IMR-90 (cell line): ENCODE data around the gene MRPL23. TPM values are rescaled to one million over a fixed set of nuclear protein-coding genes. Genes with fewer than 3 reads are reported as not detected.

Experiments
- ATAC-seq: fragments of 200-7000 bp; cut with Tn5 transposase; 2 replicates; pipeline ENCODE4 v1.9.1; 2020; ENCODE audit warnings: low read depth, mild to moderate bottlenecking, moderate library complexity
- BruUV-seq: library from RNA; stranded (reverse); fragments of 400-500 nt; replicated peaks from 2 replicates; lab custom pipeline; 2021; lab: Mats Ljungman, UMichigan
- CTCF ChIA-PET: fragments of 300-600 bp; formaldehyde crosslinking; extraction: SDS; loops from one replicate; lab custom pipeline; 2021; ENCODE audit warnings: antibody characterized with exemption; lab: Yijun Ruan, JAX
- POLR2A ChIA-PET: fragments of 300-600 bp; sonication (Branson Sonifier 250); formaldehyde crosslinking; loops from one replicate; lab custom pipeline; 2022; ENCODE audit warnings: antibody characterized with exemption; ENCODE audit not compliant: unreplicated experiment; lab: Charles Lee
- DNase-seq: peaks from one replicate; pipeline ENCODE4 v3.0.0; 2013
- H2AFZ ChIP-seq: replicated peaks from 2 replicates; pipeline ENCODE3; 2013; ENCODE audit warnings: low read length, mild to moderate bottlenecking; ENCODE audit not compliant: poor library complexity
- H2AK5ac ChIP-seq: 2 replicates; pipeline ENCODE4 v1.6.1; 2013; ENCODE audit warnings: low read depth, low read length, inconsistent platforms
- H2AK9ac ChIP-seq: replicated peaks from 2 replicates; pipeline ENCODE3; 2013; ENCODE audit warnings: mild to moderate bottlenecking, low read depth, low read length, moderate library complexity; ENCODE audit not compliant: poor library complexity
- H2BK120ac ChIP-seq: 2 replicates; pipeline ENCODE4 v1.6.1; 2013; ENCODE audit warnings: low read depth, low read length, inconsistent platforms
- H2BK15ac ChIP-seq: 3 replicates; pipeline ENCODE4 v1.6.1; 2013; ENCODE audit warnings: low read depth, low read length, inconsistent platforms
- H2BK20ac ChIP-seq: 2 replicates; pipeline ENCODE4 v1.6.1; 2013; ENCODE audit warnings: low read depth, mild to moderate bottlenecking, inconsistent platforms, low read length, moderate library complexity
- H2BK5ac ChIP-seq: 2 replicates; pipeline ENCODE4 v1.6.1; 2013; ENCODE audit warnings: mild to moderate bottlenecking, low read depth, low read length, inconsistent platforms; ENCODE audit not compliant: poor library complexity, severe bottlenecking
- H3K14ac ChIP-seq: replicated peaks from 2 replicates; pipeline ENCODE4 v1.6.1; 2013; ENCODE audit warnings: low read depth, low read length, inconsistent platforms
- H3K18ac ChIP-seq: 2 replicates; pipeline ENCODE4 v1.6.1; 2013; ENCODE audit warnings: low read depth, low read length, control low read depth
- H3K23ac ChIP-seq: 2 replicates; pipeline ENCODE4 v1.6.1; 2013; ENCODE audit warnings: low read depth, low read length, inconsistent platforms
- H3K27ac ChIP-seq: 2 replicates; pipeline ENCODE4 v1.5.1; 2013; ENCODE audit warnings: mild to moderate bottlenecking, control low read depth, low read length; ENCODE audit not compliant: insufficient read depth
- H3K27me3 ChIP-seq: 2 replicates; pipeline ENCODE4 v1.6.1; 2013; ENCODE audit warnings: low read length; ENCODE audit not compliant: control insufficient read depth, insufficient read depth
- H3K36me3 ChIP-seq: 2 replicates; pipeline ENCODE4 v1.6.1; 2013; ENCODE audit warnings: low read length, mixed read lengths; ENCODE audit not compliant: control insufficient read depth, insufficient read depth
- H3K4ac ChIP-seq: 2 replicates; pipeline ENCODE4 v1.6.1; 2013; ENCODE audit warnings: low read depth, low read length, inconsistent platforms
- H3K4me1 ChIP-seq: 2 replicates; pipeline ENCODE4 v1.6.1; 2013; ENCODE audit warnings: low read length, mixed read lengths; ENCODE audit not compliant: control insufficient read depth, insufficient read depth
- H3K4me2 ChIP-seq: 2 replicates; pipeline ENCODE4 v1.6.1; 2013; ENCODE audit warnings: low read depth, mild to moderate bottlenecking, control low read depth, low read length, moderate library complexity
- H3K4me3 ChIP-seq: 2 replicates; pipeline ENCODE4 v1.5.1; 2013; ENCODE audit warnings: low read depth, mild to moderate bottlenecking, control low read depth, low read length, moderate library complexity; ENCODE audit not compliant: insufficient read depth
- H3K56ac ChIP-seq: 2 replicates; pipeline ENCODE4 v1.6.1; 2013; ENCODE audit warnings: low read length, inconsistent platforms; ENCODE audit not compliant: insufficient read depth; ENCODE audit errors: extremely low read depth
- H3K79me1 ChIP-seq, 2 experiments: 2 replicates each; pipeline ENCODE4 v1.6.1; 2013; ENCODE audit warnings: low read length in 2 of 2, inconsistent platforms in 1 of 2, low read depth in 1 of 2
- H3K9ac ChIP-seq: 2 replicates; pipeline ENCODE4 v1.6.1; 2013; ENCODE audit warnings: low read depth, low read length, control low read depth
- H3K9me1 ChIP-seq: 2 replicates; pipeline ENCODE4 v1.6.1; 2013; ENCODE audit warnings: low read length, inconsistent platforms; ENCODE audit not compliant: insufficient read depth
- H3K9me3 ChIP-seq: 2 replicates; pipeline ENCODE4 v1.6.1; 2013; ENCODE audit warnings: low read length; ENCODE audit not compliant: control insufficient read depth, insufficient read depth
- H4K20me1 ChIP-seq: 2 replicates; pipeline ENCODE4 v1.6.1; 2013; ENCODE audit warnings: low read length, inconsistent platforms; ENCODE audit not compliant: insufficient read depth
- H4K5ac ChIP-seq: 2 replicates; pipeline ENCODE4 v1.6.1; 2013; ENCODE audit warnings: mild to moderate bottlenecking, low read depth, low read length, control low read depth
- H4K8ac ChIP-seq, 2 experiments: 2 replicates each; pipeline ENCODE4 v1.6.1; 2013; ENCODE audit warnings: low read depth in 2 of 2, low read length in 2 of 2, control low read depth in 1 of 2, inconsistent platforms in 1 of 2
- H4K91ac ChIP-seq: 2 replicates; pipeline ENCODE4 v1.6.1; 2013; ENCODE audit warnings: low read depth, low read length, inconsistent platforms; ENCODE audit not compliant: insufficient read depth
- CEBPB ChIP-seq: IDR thresholded peaks from 2 replicates; pipeline ENCODE4 v1.6.1; 2012; ENCODE audit warnings: low read depth, low read length, improper control_type of control experiment
- CHD1 ChIP-seq: IDR thresholded peaks from 2 replicates; pipeline ENCODE4 v1.6.1; 2012; ENCODE audit warnings: low read depth, low read length, improper control_type of control experiment
- CTCF ChIP-seq: conservative IDR thresholded peaks from 2 replicates; pipeline ENCODE4 v1.5.1; 2012; ENCODE audit warnings: mild to moderate bottlenecking, low read depth, low read length, improper control_type of control experiment
- ELK1 ChIP-seq: fragments of 150-350 bp; IDR thresholded peaks from 2 replicates; pipeline ENCODE4 v1.6.1; 2016; ENCODE audit warnings: low read depth, mild to moderate bottlenecking, low read length, moderate library complexity, borderline replicate concordance
- FOS ChIP-seq: fragments of 150-350 bp; IDR thresholded peaks from 2 replicates; pipeline ENCODE4 v1.6.1; 2016; ENCODE audit warnings: low read depth, low read length
- MAFK ChIP-seq: IDR thresholded peaks from 2 replicates; pipeline ENCODE4 v1.6.1; 2012; ENCODE audit warnings: low read depth, low read length, improper control_type of control experiment
- MAZ ChIP-seq: IDR thresholded peaks from 2 replicates; pipeline ENCODE4 v1.6.1; 2012; ENCODE audit warnings: low read depth, mild to moderate bottlenecking, low read length, improper control_type of control experiment, moderate library complexity, borderline replicate concordance
- MXI1 ChIP-seq: IDR thresholded peaks from 2 replicates; pipeline ENCODE4 v1.6.1; 2012; ENCODE audit warnings: low read depth, mild to moderate bottlenecking, low read length, moderate library complexity, borderline replicate concordance
- NFE2L2 ChIP-seq: fragments of 150-350 bp; IDR thresholded peaks from 2 replicates; pipeline ENCODE4 v1.6.1; 2016; ENCODE audit warnings: low read depth, mild to moderate bottlenecking, low read length
- POLR2A ChIP-seq: IDR thresholded peaks from 2 replicates; pipeline ENCODE4 v1.6.1; 2012; ENCODE audit warnings: mild to moderate bottlenecking, low read depth, low read length
- RFX5 ChIP-seq: IDR thresholded peaks from 2 replicates; pipeline ENCODE4 v1.8.0; 2012; ENCODE audit warnings: low read depth, mild to moderate bottlenecking, low read length, moderate library complexity
- SMC3 ChIP-seq: fragments of 150-350 bp; IDR thresholded peaks from 2 replicates; pipeline ENCODE4 v1.6.1; 2016; ENCODE audit warnings: low read depth, mild to moderate bottlenecking, antibody characterized with exemption, low read length, moderate library complexity
- USF2 ChIP-seq: fragments of 150-350 bp; IDR thresholded peaks from 2 replicates; pipeline ENCODE4 v1.6.1; 2017; ENCODE audit warnings: mild to moderate bottlenecking, antibody characterized with exemption, low read length, low read depth
- WGBS, 2 experiments: methylation state at CpG; one replicate each; pipeline versions ENCODE4 v1.1.5 to v1.1.7; 2013; ENCODE audit warnings: missing lambda C conversion rate in 2 of 2; ENCODE audit not compliant: insufficient read length in 1 of 2; ENCODE audit errors: extremely low coverage in 2 of 2; 5-methylcytosine and 5-hydroxymethylcytosine counted together
- dilution Hi-C: fragments of 300-500 bp; cut with HindIII; formaldehyde crosslinking; loops from one replicate; pipeline ENCODE4 v1.14.3; 2018; ENCODE audit warnings: low sequenced_read_pairs; ENCODE audit not compliant: unreplicated experiment
- in situ Hi-C: fragments of 300-500 bp; cut with MboI; formaldehyde crosslinking; loops from 3 replicates; pipeline ENCODE4 v1.14.3; 2019; ENCODE audit warnings: low sequenced_read_pairs, inconsistent platforms, mixed read lengths
- intact Hi-C: fragments of 100-400 bp; cut with micrococcal nuclease; formaldehyde crosslinking; loops from 2 replicates; pipeline ENCODE4 v1.10.0; 2022
- polyA plus RNA-seq, 3 experiments: library from polyadenylated mRNA; depleted of rRNA; stranded (reverse); fragments of >200 nt; gene quantifications; 2 replicates each; pipeline ENCODE4 v1.2.3, GENCODE V29; 2012; ENCODE audit warnings: low replicate concordance in 1 of 3
- total RNA-seq: library from RNA; depleted of rRNA; stranded (reverse); fragments of >200 nt; gene quantifications from 2 replicates; pipeline ENCODE4 v1.2.3, GENCODE V29; 2012

Gene MRPL23
- total and polyA plus RNA-seq, 2 of the 4 experiments (the other 2 are of a cell fraction), result 68.4 to 114 TPM

DNA sequence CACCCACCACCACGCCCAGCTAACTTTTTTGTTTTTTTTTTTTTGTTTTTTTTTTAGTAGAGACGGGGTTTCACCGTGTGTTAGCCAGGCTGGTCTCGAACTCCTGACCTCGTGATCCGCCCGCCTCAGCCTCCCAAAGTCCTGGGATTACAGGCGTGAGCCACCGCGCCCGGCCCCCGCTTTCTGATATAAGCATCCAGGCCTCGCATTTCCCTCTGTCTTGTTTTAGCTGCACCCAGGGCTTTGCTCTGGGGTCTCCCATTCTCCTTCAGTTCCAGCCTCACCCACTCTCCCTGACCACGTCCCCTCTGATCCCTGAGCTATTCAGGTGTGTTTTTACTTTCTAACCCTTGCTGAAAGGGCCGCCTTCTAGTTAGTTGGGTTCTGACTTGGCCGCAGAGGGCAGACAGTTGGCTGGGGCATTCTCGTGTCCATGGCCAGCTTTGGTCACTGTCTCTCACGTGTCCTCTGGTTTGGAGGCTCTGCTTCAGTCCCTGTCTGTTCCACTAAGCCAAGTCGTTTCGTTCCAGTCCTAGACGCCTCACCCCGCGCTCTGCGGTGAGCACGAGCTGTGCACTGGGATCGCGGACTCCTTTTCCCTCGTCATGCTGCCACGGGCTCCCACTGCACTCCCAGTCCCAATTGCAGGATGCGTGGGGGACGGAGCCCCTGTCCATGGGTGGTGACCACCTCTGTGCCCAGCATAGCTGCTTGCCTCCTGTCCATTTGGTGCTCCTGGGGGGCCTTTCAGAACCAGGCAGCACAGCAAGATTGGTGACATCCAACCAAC lies 33.7 kb upstream of the MRPL23 start:
- Histone ChIP-seq H4K8ac (no peak overlapping the region), H4K5ac (no peak overlapping the region), H3K4ac (no peak overlapping the region), H3K23ac (no peak overlapping the region), H4K20me1 (no peaks in the 10 kb centered on the region; the same call in 1 of the 2 replicates), H3K9me1 (no peaks in the 10 kb centered on the region), H3K4me3 (no peak overlapping the region), H3K27me3 (peaks cover 9% of the 10 kb centered on the region; the same call in 1 of the 2 replicates), H3K4me1 (no peaks in the 10 kb centered on the region), H3K27ac (no peak overlapping the region), H3K4me2 (no peak overlapping the region), H3K18ac (no peak overlapping the region), H2BK20ac (no peak overlapping the region), H2BK120ac (no peak overlapping the region), H2AK9ac (no peak overlapping the region), H2AK5ac (no peak overlapping the region), H3K79me1 (no peaks in the 10 kb centered on the region), H2BK5ac (no peak overlapping the region), H3K9me3 (no peaks in the 10 kb centered on the region), H4K91ac (no peak overlapping the region), H3K36me3 (no peaks in the 10 kb centered on the region), H3K9ac (no peak overlapping the region), H3K14ac (no peak overlapping the region), H3K56ac (no peak overlapping the region), H2BK15ac (no peak overlapping the region), H2AFZ (no peak overlapping the region)
- in situ Hi-C loops (no loop called here), dilution Hi-C loops (no loop called here), intact Hi-C loops (no loop called here)
- TF ChIP-seq MAZ (no peak), NFE2L2 (no peak), MXI1 (no peak), ELK1 (no peak), POLR2A (no peak), RFX5 (no peak), CEBPB (no peak), FOS (no peak), CTCF (no peak), USF2 (no peak), MAFK (no peak), CHD1 (no peak), SMC3 (no peak)
- ChIA-PET POLR2A (no interaction called here), CTCF (interaction anchor here (0.7 kb wide), 1 partner anchor 31 kb away, joined by 5 read pairs; no protein-coding TSS in a partner anchor)
- ATAC-seq, result no peak
- no peak for DNase-seq
- WGBS, 2 experiments, result 80% methylated on average over 8 of the region's 31 CpGs; no CpG with 5 or more reads in 1 of the 2 experiments
- BruUV-seq, result no TSS peak
